Superior temporal gyrus (tissue), 1 donor: ENCODE data around the gene TACC2.
"Not testable (repeated sequence)": the region's sequence is repeated elsewhere in the genome, so short reads cannot be mapped to it uniquely, and the experiment has no call there.

Experiments
- DNase-seq: peaks from one replicate; pipeline ENCODE4 v3.0.0-alpha.2; 2016; ENCODE audit errors: extremely low spot score

Gene TACC2

GRCh38 chr10:122188706-122189105 is 199.7 kb downstream of the TACC2 start:
- DNase-seq: no peak

GRCh38 chr10:122189185-122189584 is 200.2 kb downstream of the TACC2 start:
- DNase-seq: no peak

GRCh38 chr10:122190176-122190943 is 201.4 kb downstream of the TACC2 start:
- no peak for DNase-seq

- DNase-seq: peak; percentile 57
These were observed 203.1 kb downstream of the TACC2 start for GRCh38 chr10:122191936-122192541.

- DNase-seq: no peak
These were observed 205.3 kb downstream of the TACC2 start for GRCh38 chr10:122194251-122194650.

GRCh38 chr10:122196218-122196617 is 207.3 kb downstream of the TACC2 start:
- no peak for DNase-seq

- no peak for DNase-seq
These were observed 208.8 kb downstream of the TACC2 start for GRCh38 chr10:122197611-122198222.

- DNase-seq: no peak
These were observed 209.7 kb downstream of the TACC2 start for GRCh38 chr10:122198631-122199030.

GRCh38 chr10:122199070-122199469 is 210.1 kb downstream of the TACC2 start:
- no peak for DNase-seq

- DNase-seq: no peak
These were observed 210.7 kb downstream of the TACC2 start for GRCh38 chr10:122199689-122200088.

- DNase-seq: no peak
These were observed 212.4 kb downstream of the TACC2 start for GRCh38 chr10:122201401-122201800.

- DNase-seq: not testable (repeated sequence)
These were observed 214.2 kb downstream of the TACC2 start for GRCh38 chr10:122203180-122203579.

GRCh38 chr10:122204691-122205489 is 215.9 kb downstream of the TACC2 start:
- no peak for DNase-seq

- DNase-seq: no peak
These were observed 217.6 kb downstream of the TACC2 start for GRCh38 chr10:122206471-122207065.

GRCh38 chr10:122207163-122207562 is 218.2 kb downstream of the TACC2 start:
- no peak for DNase-seq

GRCh38 chr10:122207596-122207995 is 218.6 kb downstream of the TACC2 start:
- no peak for DNase-seq

- DNase-seq: no peak
These were observed 219.8 kb downstream of the TACC2 start for GRCh38 chr10:122208571-122209430.

GRCh38 chr10:122210481-122211265 is 221.7 kb downstream of the TACC2 start:
- no peak for DNase-seq

- no peak for DNase-seq
These were observed 224.4 kb downstream of the TACC2 start for GRCh38 chr10:122213364-122213763.

GRCh38 chr10:122213766-122214165 is 224.8 kb downstream of the TACC2 start:
- peak; percentile 76 for DNase-seq
